ENCODE results near the gene ZBTB17. TPM values are rescaled to one million over a fixed set of nuclear protein-coding genes. Genes with fewer than 3 reads are reported as not detected.

ZBTB17 gene
- total RNA-seq, 2 donors from 2014 or later, result 62.0 to 135 TPM

- Mint-ChIP-seq H3K9me3 (no peaks in the 10 kb centered on the region), H3K27ac (peak overlapping the region; percentile 100), H3K36me3 (ENCODE audit: low read depth) (peaks cover 95% of the 10 kb centered on the region), H3K27me3 (no peaks in the 10 kb centered on the region), H3K4me1 (peaks cover 68% of the 10 kb centered on the region), H3K4me3 (peak overlapping the region; percentile 85)
- no peak for ATAC-seq (replicated peaks)
These were observed 12.4 kb downstream of the ZBTB17 start for GRCh38 chr1:15963363-15963967.

DNA sequence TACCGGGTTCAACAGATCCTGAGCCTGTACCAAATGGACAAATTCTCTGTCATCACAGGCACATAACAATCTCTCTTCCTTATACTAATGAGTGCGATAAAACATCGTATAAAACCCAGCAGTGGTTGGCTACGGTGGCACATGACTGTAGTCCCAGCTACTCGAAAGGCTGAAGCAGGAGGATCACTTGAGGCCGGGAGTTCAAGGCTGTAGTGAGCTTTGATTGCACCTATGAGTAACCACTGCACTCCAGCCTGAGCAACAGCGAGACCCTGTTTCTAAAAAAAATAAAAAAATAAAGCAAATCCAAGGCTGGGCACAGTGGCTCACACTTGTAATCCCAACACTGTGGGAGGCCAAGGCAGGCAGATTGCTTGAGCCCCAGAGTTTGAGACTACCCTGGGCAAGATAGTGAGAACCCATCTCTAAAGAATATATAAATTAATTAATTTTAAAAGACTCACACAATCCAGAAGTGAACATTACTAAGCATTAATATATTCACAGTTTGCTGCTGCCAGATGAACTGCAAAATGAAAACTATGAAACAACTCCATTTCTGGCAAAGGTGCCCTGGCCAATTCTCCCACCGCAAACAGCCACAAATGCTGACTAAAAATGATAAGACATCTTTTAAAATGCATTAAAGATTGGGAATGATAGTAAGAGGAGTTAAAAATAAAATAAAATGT lies 13.1 kb downstream of the ZBTB17 start:
- Mint-ChIP-seq H3K4me1 (peaks cover 68% of the 10 kb centered on the region), H3K9me3 (no peaks in the 10 kb centered on the region), H3K27me3 (no peaks in the 10 kb centered on the region), H3K4me3 (peak overlapping the region; percentile 85), H3K27ac (peak overlapping the region; percentile 100), H3K36me3 (ENCODE audit: low read depth) (peaks cover 95% of the 10 kb centered on the region)
- no peak for ATAC-seq (replicated peaks)

DNA sequence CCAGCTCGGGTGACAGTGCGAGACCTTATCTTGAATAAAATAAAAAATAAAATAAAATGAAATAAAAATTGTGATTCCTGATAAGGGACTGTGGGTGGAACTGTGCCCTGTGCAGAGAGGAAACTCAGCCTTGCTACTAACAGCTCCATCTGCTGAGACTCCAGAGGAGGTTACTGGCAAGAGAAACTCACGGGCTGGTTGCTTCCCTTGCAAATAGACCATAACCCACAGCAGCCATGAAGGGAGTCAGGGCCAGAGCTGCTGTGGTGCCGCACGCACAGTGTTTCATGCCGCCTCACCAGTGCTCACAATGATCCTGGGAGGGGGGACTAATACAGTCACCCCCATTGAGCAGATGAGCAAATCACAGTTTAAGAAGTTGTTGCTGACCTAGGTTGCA lies 13.7 kb downstream of the ZBTB17 start:
- peaks cover 95% of the 10 kb centered on the region for H3K36me3 Mint-ChIP-seq (ENCODE audit: low read depth)
- peak overlapping the region; percentile 100 for H3K27ac Mint-ChIP-seq

DNA sequence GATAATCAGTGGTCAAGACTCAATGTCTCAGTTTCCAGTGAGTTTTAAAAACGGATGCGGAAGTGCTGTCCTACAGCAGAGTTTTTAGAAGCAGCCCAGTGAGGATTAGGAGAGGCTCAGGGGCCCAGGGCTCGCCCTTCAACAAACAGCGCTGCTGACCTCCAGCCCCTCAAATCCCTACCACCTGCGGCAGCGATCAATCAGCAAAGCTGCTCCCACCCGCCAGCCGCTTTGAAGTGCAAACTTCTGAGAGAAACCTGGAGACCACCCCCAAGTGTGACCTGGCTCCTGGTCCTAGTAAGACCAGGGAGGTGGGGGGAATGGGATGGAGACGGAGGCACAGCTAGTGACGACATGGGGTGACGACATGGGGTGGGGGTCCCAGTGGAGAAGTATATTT lies 14.4 kb downstream of the ZBTB17 start:
- Mint-ChIP-seq H3K27ac (no peak overlapping the region), H3K9me3 (no peaks in the 10 kb centered on the region), H3K4me3 (peak overlapping the region; percentile 27), H3K36me3 (ENCODE audit: low read depth) (peaks cover 95% of the 10 kb centered on the region), H3K4me1 (peaks cover 63% of the 10 kb centered on the region), H3K27me3 (no peaks in the 10 kb centered on the region)
- ATAC-seq (replicated peaks), result no peak

More for the DNA sequence above, 13.7 kb downstream of the ZBTB17 start:
- H3K9me3 Mint-ChIP-seq, result no peaks in the 10 kb centered on the region
- no peaks in the 10 kb centered on the region for H3K27me3 Mint-ChIP-seq
- H3K4me3 Mint-ChIP-seq, result peak overlapping the region; percentile 85
- peaks cover 65% of the 10 kb centered on the region for H3K4me1 Mint-ChIP-seq
- no peak for ATAC-seq (replicated peaks)

GRCh38 chr1:15960808-15961207 lies 15.1 kb downstream of the ZBTB17 start:
- Mint-ChIP-seq H3K27me3 (no peaks in the 10 kb centered on the region), H3K4me1 (peaks cover 63% of the 10 kb centered on the region), H3K4me3 (peak overlapping the region; percentile 70), H3K36me3 (ENCODE audit: low read depth) (peaks cover 95% of the 10 kb centered on the region), H3K27ac (peak overlapping the region; percentile 59), H3K9me3 (no peaks in the 10 kb centered on the region)
- ATAC-seq (replicated peaks), result no peak

DNA sequence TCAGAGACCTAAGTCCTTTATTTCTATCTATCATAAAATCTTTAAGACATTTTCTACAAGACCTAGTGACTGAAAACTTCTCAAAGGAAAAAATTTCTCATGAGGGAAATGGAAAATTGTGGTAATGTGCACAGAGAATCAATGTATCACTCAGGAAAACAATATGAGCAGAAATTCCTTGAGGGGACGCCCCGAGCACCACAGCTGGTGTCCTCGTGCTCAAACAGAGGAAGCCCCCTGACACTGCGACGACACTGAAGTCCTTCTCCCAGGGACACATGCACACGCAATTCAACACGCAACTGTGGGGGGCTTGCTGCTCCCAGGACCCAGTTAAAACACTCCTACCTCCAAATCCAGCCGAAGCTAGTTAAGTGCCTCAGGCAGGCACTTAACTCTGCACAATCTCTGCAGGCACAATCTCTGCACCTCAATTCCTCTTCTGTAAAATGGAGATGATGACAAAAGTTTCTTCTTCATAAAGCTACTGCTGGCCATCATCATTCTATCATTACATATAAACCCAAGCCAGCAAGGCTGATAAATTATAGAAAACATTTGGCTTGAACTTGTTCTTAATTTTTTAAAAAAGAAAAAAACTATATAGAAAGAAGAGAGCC lies 16.0 kb downstream of the ZBTB17 start:
- peak overlapping the region; percentile 59 for H3K27ac Mint-ChIP-seq
- H3K9me3 Mint-ChIP-seq, result no peaks in the 10 kb centered on the region
- H3K4me3 Mint-ChIP-seq, result peak overlapping the region; percentile 70
- H3K4me1 Mint-ChIP-seq, result peaks cover 66% of the 10 kb centered on the region
- ATAC-seq (replicated peaks), result peak; percentile 50
- H3K36me3 Mint-ChIP-seq (ENCODE audit: low read depth), result peaks cover 95% of the 10 kb centered on the region
- no peaks in the 10 kb centered on the region for H3K27me3 Mint-ChIP-seq

GRCh38 chr1:15959424-15959823 lies 16.5 kb downstream of the ZBTB17 start:
- peak overlapping the region; percentile 70 for H3K4me3 Mint-ChIP-seq
- no peak for ATAC-seq (replicated peaks)
- peaks cover 96% of the 10 kb centered on the region for H3K36me3 Mint-ChIP-seq (ENCODE audit: low read depth)
- H3K9me3 Mint-ChIP-seq, result no peaks in the 10 kb centered on the region
- H3K27me3 Mint-ChIP-seq, result no peaks in the 10 kb centered on the region
- peaks cover 65% of the 10 kb centered on the region for H3K4me1 Mint-ChIP-seq
- peak overlapping the region; percentile 59 for H3K27ac Mint-ChIP-seq

- peaks cover 64% of the 10 kb centered on the region for H3K4me1 Mint-ChIP-seq
- H3K4me3 Mint-ChIP-seq, result peak overlapping the region; percentile 70
- H3K27ac Mint-ChIP-seq, result peak overlapping the region; percentile 59
- no peaks in the 10 kb centered on the region for H3K9me3 Mint-ChIP-seq
- H3K36me3 Mint-ChIP-seq (ENCODE audit: low read depth), result peaks cover 96% of the 10 kb centered on the region
- no peaks in the 10 kb centered on the region for H3K27me3 Mint-ChIP-seq
- ATAC-seq (replicated peaks), result no peak
These were observed 17.1 kb downstream of the ZBTB17 start for GRCh38 chr1:15958793-15959192.

GRCh38 chr1:15958111-15958510 lies 17.8 kb downstream of the ZBTB17 start:
- H3K4me3 Mint-ChIP-seq, result peak overlapping the region; percentile 70
- H3K27ac Mint-ChIP-seq, result peak overlapping the region; percentile 59
- H3K9me3 Mint-ChIP-seq, result no peaks in the 10 kb centered on the region
- H3K4me1 Mint-ChIP-seq, result peaks cover 62% of the 10 kb centered on the region
- no peaks in the 10 kb centered on the region for H3K27me3 Mint-ChIP-seq
- no peak for ATAC-seq (replicated peaks)
- peaks cover 96% of the 10 kb centered on the region for H3K36me3 Mint-ChIP-seq (ENCODE audit: low read depth)

DNA sequence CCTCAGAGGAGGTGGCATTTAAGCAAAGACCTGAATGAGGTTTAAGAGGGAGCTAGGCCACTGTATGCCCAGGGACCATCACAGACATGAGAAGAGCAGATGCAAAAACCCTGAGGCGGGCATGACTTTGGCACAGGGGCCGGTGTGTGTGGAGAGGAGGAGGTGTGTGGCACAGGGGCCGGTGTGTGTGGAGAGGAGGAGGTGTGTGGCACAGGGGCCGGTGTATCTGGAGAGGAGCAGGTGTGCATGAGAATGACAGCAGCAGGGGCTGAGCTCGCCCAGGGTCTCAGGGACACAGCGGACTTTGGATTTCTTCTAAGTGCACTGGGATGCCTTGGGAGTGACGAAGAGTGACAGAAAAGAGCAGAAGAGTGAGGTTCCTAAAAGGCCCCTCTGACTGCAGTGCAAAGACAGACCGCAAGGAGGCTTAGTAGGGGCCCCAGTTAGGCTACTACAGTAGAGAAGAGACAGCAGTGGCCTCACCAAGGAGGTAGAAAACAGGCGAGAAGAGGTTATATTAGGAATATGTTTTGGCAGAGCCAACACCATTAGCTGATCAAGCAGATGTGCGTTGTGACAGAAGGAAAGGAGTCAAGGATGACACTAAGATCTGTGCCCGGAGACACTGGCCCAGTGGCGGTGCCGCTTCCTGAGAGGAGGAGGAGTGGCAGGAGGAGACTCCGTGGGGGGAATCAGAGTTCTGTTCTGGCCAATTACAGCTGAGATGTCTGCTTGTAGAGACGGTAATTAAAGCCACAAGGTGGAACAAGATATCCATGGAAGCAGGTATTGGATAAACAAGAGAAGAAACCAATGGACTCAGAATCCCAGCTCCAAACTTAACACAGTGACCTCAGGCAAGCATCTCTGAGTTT lies 18.4 kb downstream of the ZBTB17 start:
- no peaks in the 10 kb centered on the region for H3K9me3 Mint-ChIP-seq
- H3K27ac Mint-ChIP-seq, result peak overlapping the region; percentile 59
- no peak for ATAC-seq (replicated peaks)
- H3K4me1 Mint-ChIP-seq, result peaks cover 67% of the 10 kb centered on the region
- H3K27me3 Mint-ChIP-seq, result no peaks in the 10 kb centered on the region
- H3K36me3 Mint-ChIP-seq (ENCODE audit: low read depth), result peaks cover 96% of the 10 kb centered on the region
- peak overlapping the region; percentile 70 for H3K4me3 Mint-ChIP-seq

GRCh38 chr1:15956150-15956549 lies 19.8 kb downstream of the ZBTB17 start:
- no peaks in the 10 kb centered on the region for H3K9me3 Mint-ChIP-seq
- H3K4me3 Mint-ChIP-seq, result peak overlapping the region; percentile 39
- ATAC-seq (replicated peaks), result peak; percentile 47
- peaks cover 72% of the 10 kb centered on the region for H3K4me1 Mint-ChIP-seq
- H3K36me3 Mint-ChIP-seq (ENCODE audit: low read depth), result peaks cover 97% of the 10 kb centered on the region
- H3K27me3 Mint-ChIP-seq, result no peaks in the 10 kb centered on the region
- H3K27ac Mint-ChIP-seq, result peak overlapping the region; percentile 59

GRCh38 chr1:15955552-15955951 lies 20.3 kb downstream of the ZBTB17 start:
- no peaks in the 10 kb centered on the region for H3K27me3 Mint-ChIP-seq
- H3K36me3 Mint-ChIP-seq (ENCODE audit: low read depth), result peaks cover 97% of the 10 kb centered on the region
- H3K4me1 Mint-ChIP-seq, result peaks cover 76% of the 10 kb centered on the region
- ATAC-seq (replicated peaks), result no peak
- H3K27ac Mint-ChIP-seq, result peak overlapping the region; percentile 59
- peak overlapping the region; percentile 39 for H3K4me3 Mint-ChIP-seq
- no peaks in the 10 kb centered on the region for H3K9me3 Mint-ChIP-seq

- Mint-ChIP-seq H3K27ac (peak overlapping the region; percentile 98), H3K4me1 (peaks cover 79% of the 10 kb centered on the region), H3K9me3 (no peaks in the 10 kb centered on the region), H3K27me3 (no peaks in the 10 kb centered on the region), H3K36me3 (ENCODE audit: low read depth) (peaks cover 97% of the 10 kb centered on the region), H3K4me3 (peak overlapping the region; percentile 82)
- ATAC-seq (replicated peaks), result no peak
These were observed 21.6 kb downstream of the ZBTB17 start for GRCh38 chr1:15954316-15954715.

DNA sequence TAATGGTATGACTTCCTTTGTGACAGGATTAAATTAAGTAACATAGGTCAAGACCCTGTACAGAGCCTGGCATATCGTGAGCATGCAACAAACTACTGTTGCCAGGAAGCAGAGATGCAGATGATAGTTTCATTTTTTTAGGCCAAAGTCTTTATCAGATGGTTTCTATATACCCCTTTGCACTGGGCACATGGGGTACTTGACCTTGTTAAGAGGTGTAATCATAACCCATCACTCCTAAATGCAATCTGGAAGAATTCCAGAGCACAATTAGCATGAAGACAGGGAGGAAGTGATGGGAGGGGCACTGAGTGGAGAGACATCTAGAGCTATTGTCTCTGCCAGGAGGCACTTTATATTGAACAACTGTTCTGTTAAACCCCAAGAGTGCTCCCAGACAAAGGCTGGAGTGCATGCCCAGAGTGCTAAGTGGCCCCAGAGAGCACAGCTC lies 22.1 kb downstream of the ZBTB17 start:
- no peak for ATAC-seq (replicated peaks)
- H3K9me3 Mint-ChIP-seq, result no peaks in the 10 kb centered on the region
- peaks cover 79% of the 10 kb centered on the region for H3K4me1 Mint-ChIP-seq
- no peaks in the 10 kb centered on the region for H3K27me3 Mint-ChIP-seq
- peaks cover 98% of the 10 kb centered on the region for H3K36me3 Mint-ChIP-seq (ENCODE audit: low read depth)
- peak overlapping the region; percentile 82 for H3K4me3 Mint-ChIP-seq
- H3K27ac Mint-ChIP-seq, result peak overlapping the region; percentile 98
